ENCODE measurements around the gene TMED8.

Gene TMED8

DNA sequence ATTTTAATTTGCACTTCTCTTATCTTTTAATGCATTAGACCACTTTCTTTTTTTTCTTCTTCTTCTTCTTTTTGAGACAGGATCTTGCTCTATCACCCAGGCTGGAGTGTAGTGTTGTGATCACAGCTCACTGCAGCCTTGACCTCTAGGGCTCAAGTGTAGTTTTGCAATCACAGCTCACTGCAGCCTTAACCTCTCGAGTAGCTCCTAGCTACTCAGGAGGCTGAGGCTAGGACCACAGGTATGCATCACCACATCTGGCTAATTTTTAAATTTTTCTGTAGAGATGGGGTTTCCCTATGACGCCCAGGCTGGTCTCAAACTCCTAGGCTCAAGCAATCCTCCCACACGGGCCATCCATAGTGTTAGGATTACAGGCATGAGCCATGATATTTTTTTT lies 12.7 kb downstream of the TMED8 start:
- TF ChIP-seq, protein P1, sequence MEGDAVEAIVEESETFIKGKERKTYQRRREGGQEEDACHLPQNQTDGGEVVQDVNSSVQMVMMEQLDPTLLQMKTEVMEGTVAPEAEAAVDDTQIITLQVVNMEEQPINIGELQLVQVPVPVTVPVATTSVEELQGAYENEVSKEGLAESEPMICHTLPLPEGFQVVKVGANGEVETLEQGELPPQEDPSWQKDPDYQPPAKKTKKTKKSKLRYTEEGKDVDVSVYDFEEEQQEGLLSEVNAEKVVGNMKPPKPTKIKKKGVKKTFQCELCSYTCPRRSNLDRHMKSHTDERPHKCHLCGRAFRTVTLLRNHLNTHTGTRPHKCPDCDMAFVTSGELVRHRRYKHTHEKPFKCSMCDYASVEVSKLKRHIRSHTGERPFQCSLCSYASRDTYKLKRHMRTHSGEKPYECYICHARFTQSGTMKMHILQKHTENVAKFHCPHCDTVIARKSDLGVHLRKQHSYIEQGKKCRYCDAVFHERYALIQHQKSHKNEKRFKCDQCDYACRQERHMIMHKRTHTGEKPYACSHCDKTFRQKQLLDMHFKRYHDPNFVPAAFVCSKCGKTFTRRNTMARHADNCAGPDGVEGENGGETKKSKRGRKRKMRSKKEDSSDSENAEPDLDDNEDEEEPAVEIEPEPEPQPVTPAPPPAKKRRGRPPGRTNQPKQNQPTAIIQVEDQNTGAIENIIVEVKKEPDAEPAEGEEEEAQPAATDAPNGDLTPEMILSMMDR (IDR thresholded peaks at IDR 0.05; ENCODE audit: control insufficient read depth, insufficient read depth, low read depth, low read length, missing control alignments) = no peak
- no peak for DNase-seq (ENCODE audit: low read depth)
- H3K4me3 ChIP-seq (ENCODE audit: control insufficient read depth, low read depth, low read length) = no peak overlapping the region

DNA sequence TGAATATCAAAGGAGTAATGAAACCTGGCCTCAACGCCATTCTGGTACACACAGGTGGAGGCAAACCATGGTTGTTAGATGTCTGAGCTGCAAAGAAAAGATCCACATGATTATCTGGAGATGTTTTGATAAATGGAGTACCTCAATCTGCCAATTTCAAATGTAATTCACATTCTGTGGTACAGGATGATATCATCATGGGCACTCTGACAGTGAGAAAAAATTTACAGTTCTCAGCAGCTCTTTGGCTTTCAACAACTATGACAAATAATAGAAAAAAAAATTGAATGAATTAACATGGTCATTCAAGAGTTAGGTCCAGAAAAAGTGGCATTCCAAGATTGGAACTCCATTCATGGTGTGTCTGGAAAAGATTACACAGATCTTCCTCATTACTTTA lies 17.3 kb downstream of the TMED8 start:
- H3K4me3 ChIP-seq (ENCODE audit: control insufficient read depth, low read depth, low read length) = no peak overlapping the region
- no peak for DNase-seq (ENCODE audit: low read depth)
- TF ChIP-seq, protein P1 (IDR thresholded peaks at IDR 0.05; ENCODE audit: control insufficient read depth, insufficient read depth, low read depth, low read length, missing control alignments) = no peak

DNA sequence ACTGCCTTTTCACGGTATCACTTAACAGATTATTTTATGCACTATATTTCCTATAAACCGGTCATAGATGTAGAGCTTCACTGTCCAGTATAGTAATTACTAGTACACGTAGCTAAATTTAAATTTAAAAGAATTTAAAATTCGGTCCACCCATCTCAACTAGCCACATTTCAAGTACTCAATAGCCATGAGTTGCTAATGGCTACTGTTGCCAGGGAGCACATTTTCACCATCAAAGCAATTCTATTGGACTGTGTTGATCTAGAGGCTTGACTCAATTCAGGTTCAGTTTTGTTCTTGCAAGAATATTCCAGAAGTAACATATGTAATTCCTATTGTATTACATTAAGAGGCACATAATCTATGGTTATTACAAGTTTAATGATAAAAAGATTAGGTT lies 20.0 kb downstream of the TMED8 start:
- H3K4me3 ChIP-seq (ENCODE audit: control insufficient read depth, low read depth, low read length) = no peak overlapping the region
- TF ChIP-seq, protein P1 (IDR thresholded peaks at IDR 0.05; ENCODE audit: control insufficient read depth, insufficient read depth, low read depth, low read length, missing control alignments) = no peak
- no peak for DNase-seq (ENCODE audit: low read depth)

DNA sequence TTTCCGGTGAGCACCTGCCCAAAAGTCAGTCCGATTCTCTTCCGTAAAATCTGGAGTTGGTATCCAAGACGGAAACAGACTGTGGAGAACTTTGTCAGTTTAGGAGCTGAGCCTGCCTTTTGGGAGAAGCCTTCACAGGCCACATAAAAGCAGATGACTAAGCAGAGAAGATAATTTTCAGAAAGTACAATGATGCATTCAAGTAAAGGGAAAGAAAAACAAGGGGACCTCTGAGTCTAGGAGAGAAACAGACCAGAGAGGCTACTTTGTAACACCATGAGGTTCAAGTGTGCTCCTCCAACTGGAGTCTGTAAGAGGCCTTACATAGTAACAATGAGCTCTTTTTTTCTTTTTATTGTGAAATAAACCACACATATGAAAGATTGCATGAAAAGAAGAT lies 21.1 kb downstream of the TMED8 start:
- TF ChIP-seq, protein P1 (IDR thresholded peaks at IDR 0.05; ENCODE audit: control insufficient read depth, insufficient read depth, low read depth, low read length, missing control alignments) = no peak
- DNase-seq (ENCODE audit: low read depth) = no peak
- no peak overlapping the region for H3K4me3 ChIP-seq (ENCODE audit: control insufficient read depth, low read depth, low read length)

DNA sequence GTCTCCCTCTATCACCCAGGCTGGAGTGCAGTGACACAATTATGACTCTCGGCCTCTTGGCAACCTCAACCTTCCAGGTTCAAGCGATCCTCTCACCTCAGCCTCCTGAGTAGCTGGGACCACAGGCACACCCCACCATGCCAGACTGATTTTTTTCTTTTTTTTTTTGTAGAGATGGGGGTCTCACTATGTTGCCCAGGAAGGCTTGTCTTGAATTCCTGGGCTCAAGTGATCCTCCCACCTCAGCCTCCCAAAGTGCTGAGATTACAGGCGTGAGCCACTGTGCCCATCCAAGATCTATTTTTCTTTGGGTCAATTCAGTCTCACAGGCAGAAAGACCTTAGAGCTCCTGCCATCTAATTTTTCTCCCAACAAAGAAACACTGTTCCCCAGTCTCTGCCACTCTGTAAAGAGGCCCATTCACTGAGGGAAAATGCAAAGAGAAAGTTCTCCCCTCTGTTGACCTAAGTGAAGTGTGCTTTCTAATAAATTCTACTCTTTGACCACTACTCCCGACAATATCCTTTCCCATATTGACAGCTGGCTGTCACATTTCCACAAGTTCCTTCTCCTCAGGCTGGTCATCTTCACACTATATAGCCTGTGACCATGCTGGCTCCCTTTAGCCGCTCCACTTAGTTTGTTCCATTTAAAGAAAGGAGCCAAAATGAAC lies 23.3 kb downstream of the TMED8 start:
- DNase-seq (ENCODE audit: low read depth) = no peak
- H3K4me3 ChIP-seq (ENCODE audit: control insufficient read depth, low read depth, low read length) = no peak overlapping the region
- TF ChIP-seq, protein P1 (IDR thresholded peaks at IDR 0.05; ENCODE audit: control insufficient read depth, insufficient read depth, low read depth, low read length, missing control alignments) = no peak

DNA sequence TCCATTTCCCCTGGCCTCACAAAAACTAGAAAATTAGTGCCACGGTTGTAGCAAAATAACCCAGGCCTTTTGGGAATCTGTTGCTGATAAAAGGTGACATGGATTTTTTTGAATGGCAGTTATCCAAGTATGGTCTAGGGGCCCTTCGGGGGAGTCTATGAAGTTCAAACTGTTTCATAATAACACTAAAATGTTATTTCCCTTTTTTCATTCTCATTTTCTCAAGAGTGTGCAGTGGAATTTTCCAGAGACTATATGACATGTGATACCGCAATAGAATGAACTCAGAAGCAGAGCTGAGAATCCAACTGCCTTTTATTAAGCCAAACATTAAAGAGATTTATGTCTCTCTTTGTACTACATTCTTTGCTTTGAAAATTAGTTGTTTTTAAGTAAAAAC lies 29.1 kb downstream of the TMED8 start:
- TF ChIP-seq, protein P1 (IDR thresholded peaks at IDR 0.05; ENCODE audit: control insufficient read depth, insufficient read depth, low read depth, low read length, missing control alignments) = no peak

More for the DNA sequence above, 29.1 kb downstream of the TMED8 start:
- H3K4me3 ChIP-seq (ENCODE audit: control insufficient read depth, low read depth, low read length) = no peak overlapping the region
- DNase-seq (ENCODE audit: low read depth) = no peak
